GM18870 (cell line): Measurements from ENCODE around the gene CENPX.

Experiments
- ATAC-seq: cut with Tn5 transposase; IDR thresholded peaks from one replicate; pipeline ENCODE4 v1.9.1; 2021; ENCODE audit warnings: moderate library complexity; ENCODE audit not compliant: unreplicated experiment

Gene CENPX

DNA sequence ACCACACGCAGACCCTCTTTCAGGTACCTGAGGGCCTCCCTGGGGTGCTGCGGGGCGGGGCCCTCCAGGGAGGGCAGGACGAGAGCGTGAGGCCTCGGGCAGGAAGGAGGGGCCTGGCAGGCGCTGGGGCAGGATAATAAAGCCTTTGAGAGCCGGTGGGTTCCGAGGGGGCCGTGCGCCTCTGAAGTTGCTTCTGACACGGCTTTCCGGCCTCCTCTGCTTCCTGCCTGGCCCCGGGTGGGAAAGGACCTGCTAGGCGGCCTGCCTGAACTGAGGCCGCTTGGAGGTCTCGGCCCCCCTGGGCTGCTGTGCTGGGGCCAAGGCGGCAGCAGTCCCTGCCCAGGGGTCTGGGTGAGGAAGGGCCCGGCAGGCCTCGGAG is 10.4 kb downstream of the CENPX start:
- ATAC-seq = no peak

DNA sequence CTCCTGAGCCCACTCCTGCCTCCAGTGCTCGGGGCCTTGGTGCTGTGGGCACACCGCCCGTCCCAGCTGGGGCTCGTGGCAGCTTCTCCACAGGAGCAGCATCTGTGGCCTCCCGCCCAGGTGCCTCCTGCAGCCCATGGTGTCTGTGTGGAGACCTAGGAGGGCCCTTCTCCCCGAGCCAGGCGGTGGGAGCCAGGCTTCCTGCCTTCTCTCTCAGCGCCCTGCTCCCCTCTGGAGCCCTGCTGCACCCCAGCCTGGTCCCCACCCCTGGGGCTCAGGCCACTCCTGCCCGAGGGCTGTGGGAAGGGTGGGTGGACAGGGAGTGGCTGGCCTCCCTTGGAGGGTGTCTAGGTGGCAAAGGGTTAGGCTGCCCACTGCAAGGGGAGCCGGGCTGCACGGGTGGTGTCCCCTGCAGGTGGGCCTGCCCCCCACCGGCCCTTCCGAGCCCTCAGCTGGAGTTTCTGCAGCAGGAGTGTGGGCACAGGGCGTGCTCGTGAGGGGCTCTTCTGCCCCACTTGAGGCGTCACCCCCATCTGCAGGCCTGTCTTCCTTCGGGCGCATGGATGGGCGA is 11.0 kb downstream of the CENPX start:
- no peak for ATAC-seq

DNA sequence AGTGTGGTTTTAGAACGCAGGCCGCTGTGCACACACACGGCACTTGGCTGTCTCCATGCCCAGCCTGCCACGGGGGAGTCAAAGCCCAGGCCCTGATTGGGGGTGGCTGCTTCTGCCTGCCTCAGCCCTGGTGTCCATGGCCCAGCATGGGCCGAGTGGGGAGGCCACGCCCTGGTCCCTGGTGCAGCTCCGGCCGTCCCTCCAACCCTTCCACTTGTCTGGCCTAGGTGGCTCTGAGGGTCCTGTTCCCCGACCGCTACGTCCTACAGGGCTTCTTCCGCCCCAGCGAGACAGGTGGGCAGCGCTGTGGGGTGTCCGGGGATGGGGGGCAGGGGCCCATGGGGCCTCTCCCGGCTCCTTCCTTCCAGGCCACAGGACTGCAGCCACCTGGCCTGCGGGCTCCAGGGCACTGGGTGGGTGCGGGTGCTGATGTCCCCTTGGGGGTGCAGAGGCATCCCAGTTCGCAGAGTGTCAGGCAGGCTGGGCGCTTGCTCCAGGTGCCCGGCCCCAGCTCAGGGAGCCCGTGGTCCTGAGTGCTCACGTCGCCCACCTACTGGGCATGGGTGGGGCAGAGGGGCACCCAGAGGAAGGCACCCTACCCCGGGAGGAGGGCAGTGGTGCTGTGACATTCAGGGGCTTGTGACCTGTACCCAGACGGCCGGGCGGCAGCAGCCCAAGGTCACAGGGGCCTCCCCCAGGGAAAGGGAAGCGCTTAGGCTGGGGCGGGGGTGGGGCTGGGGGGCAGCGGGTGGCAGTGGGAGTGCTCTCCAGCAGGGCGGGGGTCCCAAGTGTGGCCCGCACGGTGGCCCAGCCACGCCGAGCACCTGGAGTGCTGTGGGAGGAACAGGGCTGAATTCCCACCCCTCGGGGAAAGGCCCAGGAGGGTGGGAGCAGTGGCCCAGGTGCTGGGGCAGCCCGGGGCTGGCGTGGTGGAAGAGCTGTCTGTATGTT is 11.8 kb downstream of the CENPX start:
- ATAC-seq = no peak

DNA sequence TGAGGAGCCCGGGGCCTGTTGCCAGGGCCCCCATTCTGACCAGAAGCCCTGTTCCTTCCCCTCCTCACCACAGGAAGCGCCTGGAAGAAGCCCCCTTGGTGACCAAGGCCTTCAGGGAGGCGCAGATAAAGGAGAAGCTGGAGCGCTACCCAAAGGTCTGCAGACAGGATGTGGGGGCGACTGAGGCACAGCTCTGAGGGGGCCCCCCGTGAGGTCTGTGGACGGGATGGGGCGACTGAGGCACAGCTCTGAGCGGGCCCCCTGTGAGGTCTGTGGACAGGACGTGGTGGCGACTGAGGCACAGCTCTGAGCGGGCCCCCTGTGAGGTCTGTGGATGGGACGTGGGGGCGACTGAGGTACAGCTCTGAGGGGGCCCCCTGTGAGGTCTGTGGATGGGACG is 13.3 kb downstream of the CENPX start:
- ATAC-seq = no peak

DNA sequence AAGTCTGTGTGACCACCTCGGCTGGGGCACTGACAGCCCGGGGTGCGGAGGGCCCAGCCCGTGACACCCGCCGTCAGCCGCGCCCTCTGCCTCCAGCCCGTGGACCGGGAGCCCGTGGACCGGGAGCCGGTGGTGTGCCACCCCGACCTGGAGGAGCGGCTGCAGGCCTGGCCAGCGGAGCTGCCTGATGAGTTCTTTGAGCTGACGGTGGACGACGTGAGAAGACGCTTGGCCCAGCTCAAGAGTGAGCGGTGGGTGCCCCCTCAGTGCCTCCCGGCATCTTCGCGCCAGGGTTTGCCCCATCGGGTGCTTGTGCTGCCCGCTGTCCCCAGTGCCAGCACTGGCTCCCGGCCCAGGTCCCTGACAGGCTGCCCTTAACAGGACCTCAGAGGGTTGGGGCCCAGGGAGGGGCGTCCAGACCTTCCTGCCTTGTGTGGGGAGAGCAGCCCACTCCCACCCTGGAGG is 13.7 kb downstream of the CENPX start:
- no peak for ATAC-seq

DNA sequence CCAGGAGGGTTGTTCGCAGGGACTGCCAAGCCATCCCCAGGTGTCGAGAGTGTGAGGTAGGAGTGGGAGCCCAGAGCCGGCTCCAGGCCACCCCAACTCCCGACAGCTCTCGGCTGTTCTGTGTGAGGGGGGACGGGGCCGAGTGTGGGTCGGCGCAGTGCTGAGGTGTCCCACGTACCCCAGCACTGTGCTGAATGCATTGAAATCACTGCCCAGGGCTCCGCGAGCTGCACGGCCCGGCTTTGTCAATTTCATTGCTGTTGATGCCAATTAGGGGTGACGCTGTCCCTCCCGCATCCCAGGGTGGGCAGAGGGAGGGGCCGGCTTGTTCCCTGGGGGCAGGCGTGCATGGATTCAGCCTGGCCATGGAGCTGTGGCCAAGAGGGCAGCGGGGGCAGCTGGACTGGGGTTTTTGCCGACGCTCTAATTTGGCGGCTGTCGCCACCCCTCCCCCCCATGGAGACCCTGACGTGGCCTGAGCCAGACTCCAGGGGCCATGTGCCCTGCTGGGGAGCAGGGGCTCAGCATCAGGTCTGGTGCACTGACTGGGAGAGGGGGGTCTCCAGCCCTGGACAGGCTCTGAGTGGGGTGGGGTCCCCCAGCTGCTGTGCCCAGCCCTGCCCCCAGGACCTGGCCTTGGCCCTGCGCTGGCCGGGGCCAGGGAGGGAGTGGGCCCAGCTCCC is 14.3 kb downstream of the CENPX start:
- ATAC-seq = no peak

DNA sequence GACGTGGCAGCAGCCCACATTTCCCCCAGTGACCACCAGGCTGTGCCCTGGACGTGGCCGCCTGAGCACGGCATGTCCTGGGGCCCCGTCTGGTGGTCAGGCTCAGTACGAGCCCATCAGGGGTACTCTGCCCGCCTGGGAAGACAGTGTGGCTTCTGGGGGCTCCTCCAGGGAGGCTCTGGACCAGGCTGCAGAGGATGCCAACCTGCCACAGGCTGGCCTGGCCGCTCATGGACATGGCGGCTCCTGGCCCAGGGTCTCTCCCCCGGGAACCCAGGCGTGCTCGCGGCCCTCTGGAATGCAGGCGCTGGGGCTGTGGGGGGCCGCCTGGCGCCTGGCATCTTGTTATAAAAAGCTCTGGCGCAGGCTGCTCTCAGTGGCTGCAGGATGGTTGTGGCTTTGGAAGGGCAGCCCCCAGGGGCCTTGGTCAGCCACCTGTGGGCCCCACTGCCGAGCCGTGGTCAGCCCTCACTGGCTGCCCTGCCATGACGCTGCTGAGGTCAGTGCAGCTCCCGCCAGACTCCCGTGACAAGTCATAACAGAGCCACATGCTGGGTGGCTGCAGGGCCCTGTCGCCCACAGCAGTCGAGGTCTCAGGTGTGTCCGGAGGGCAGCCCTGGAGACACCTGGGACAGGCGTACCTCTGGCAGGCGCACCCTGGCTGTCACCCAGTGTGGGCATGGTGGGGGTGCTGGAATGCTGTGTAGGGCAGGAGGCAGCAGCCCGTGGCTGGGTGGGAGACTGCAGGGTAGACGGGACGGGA is 15.0 kb downstream of the CENPX start:
- ATAC-seq = no peak

DNA sequence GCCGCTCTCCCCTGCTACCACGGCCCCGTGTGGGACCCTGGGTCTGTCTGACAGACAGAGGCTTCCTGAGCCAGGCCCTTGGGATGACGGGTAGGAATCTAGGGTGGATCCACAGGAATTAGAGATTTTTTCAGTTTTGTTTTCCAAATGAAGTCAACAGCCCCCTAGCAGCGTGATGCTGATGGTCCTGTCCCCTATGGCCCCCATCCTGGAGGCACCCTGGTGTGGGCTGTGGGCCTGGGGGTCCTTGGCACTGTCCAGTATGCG is 15.5 kb downstream of the CENPX start:
- no peak for ATAC-seq

DNA sequence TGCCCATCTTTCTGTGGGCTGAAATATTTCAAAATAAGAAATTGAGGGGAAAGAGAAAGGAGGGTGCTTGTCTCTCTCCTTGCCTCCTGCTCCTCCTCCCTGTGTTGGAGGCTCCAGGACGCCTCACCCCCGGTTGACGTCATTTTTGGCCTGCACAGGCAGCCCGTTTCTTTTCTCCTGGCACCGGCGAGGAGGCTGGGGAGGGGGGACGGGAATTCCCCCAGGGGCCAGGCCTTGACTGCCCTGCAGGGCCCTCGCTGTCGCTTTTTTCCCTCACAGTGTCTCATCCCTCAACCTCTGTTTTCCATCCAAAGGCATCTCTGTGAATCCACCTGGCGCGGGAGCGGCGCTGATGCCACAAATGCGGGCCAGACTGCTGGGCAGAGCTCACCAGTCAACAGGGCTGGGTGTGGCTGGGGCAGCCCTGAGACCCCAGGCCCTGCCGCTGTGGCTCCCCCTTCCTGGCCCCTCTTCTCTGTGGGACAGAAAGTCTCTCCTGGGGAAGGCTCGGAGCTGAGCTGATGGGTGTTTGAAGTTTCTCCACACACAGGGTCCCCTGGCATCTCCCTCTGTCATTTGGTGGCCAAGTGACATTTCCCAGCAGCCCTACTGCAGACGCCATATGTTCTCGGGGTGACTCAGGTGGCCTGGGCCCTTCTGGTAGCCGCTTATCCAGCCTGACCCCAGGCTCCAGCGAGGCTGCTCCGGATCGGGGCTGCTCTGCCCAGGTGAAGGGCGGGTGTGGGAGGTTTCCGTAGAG is 16.0 kb downstream of the CENPX start:
- no peak for ATAC-seq

DNA sequence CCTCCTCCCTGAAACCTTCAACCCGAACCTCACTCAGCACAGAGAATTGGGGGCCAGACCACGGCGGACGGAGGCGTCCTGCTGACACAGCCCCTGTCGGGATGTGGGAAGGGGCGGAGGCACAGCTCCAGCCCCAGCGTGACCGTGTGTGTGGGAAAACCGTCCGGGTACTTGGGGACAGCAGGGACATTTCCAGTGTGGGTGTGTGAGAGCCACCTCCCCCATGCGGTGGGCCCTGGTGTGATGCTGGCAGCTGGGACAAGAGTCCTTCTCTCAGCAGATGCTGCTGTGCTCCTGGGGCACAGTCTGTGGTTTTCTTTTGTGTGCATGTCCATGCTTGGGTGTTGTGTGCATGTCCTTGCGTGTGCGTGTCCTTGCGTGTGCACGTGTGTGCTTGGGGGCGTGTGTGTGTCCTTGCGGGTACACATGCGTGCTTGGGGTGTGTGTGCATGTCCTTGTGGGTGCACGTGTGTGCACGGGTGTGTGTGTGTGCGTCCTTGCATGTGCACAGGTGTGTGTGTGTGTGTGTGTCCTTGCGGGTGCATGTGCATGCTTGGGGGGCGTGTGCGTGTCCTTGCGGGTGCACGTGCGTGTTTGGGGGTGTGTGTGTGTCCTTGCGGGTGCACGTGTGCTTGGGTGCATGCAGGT is 16.9 kb downstream of the CENPX start:
- ATAC-seq = no peak

DNA sequence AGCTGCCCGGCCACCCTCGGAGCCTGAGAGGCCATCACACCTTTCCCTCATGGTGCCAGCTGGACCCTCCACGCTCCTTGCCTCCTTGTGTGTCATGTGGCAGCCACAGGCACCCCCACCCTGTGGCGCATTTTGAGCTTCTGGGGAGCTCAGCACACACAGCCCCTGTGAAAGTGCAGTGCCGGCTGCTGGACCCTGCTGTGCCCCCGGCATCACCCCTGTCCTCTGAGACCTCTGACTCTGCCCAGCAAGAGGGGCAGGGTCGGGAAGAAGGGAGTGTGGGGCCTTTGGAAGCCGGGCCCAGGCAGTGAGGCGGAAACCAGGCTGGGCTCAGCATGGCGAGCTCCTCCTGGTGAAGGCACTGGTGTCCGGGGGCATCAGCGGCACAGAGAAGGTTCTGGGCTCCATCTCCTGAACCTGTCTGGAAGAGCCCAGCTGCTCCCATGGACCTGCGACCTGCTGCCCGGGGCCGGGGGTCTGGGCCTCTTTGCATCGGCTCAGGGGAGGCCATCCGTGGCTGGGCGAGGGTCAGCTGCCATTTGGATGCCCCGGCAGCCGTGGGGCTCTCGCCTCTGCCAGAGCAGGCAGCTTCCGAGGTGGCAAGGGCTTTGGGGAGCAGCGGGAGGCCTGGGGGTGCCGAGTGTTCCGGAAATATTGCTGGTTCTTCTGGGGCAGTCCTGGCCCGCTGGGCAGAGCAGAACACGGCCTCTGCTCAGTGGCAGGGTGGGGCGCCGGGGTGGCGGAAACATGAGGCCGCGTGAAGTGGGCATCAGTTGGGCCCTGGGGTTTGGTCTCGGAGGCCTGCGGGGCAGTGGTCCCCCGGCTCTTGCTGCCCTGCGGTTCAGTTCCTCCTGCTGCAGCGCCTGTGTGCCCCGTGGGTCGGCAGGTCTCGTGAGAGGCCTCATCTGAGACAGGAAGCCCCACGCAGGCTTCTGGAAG is 17.9 kb downstream of the CENPX start:
- ATAC-seq = no peak

DNA sequence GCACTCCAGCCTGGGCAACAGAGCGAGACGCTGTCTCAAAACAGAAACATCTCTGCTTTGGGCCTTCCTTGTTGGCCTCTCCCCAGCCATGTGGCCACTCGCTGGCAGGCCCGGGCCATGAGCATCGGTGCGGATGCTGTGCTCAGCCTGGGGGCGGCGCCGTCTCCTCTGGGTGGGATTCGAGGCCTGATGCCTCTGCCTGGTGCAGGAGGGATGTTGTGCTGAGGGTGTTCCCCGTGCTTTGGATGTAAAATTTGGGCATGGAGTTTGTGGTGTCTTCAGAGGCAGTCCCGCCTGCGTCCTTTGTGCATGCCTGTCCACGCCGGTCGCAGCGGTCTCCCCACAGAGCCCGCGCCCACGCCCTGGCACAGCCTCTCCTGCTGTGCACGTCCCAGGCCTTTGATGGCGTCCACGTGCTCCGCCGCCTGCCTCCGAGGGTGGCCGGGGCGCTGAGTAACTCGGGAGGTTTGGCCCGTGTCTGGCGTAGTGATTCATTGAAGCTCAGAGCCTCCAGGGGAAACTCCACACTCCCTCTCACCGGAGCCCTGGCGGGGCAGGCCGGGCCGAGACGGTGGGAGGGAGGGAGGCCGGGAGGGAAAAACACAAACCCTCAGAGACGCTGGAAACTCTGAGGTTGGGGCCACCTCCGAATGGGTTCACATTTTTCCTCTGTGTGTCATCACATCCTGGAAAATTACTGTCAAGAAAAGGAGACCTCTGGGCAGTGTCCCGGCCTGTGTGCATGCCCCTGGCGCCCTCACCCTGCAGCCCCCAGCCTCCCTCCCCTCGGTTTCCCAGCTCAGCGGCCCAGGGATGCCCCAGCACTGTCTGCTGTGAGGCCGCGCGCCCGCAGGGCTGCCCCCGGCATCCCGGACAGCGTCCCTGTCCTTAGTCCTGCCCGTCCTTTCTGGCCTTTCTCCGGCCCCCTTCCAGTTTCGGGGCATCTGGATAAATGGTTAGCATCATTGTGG is 19.0 kb downstream of the CENPX start:
- no peak for ATAC-seq

DNA sequence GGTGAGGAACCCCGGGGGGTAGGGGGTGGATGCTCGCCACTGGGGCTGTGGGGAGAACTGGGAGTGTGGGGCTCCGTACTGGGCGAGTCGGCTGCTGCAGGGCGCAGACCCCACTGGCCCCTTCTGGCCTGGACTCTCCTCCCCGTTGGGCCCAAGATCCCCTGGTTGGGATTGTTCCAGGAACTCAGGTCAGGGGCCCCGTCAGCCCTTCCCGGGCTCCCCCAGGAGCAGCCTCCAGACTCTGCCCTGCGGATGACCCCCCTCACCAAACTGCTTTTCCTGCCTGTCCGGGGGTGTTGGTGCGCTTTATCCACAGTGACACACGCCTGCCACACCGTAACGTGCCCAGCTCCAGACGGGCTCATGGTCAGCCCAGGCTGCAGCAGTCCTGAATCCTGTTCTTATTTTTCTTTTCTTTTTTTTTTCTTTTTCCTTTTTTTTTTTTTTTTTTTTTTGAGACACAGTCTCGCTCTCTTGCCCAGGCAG is 21.1 kb downstream of the CENPX start:
- no peak for ATAC-seq

DNA sequence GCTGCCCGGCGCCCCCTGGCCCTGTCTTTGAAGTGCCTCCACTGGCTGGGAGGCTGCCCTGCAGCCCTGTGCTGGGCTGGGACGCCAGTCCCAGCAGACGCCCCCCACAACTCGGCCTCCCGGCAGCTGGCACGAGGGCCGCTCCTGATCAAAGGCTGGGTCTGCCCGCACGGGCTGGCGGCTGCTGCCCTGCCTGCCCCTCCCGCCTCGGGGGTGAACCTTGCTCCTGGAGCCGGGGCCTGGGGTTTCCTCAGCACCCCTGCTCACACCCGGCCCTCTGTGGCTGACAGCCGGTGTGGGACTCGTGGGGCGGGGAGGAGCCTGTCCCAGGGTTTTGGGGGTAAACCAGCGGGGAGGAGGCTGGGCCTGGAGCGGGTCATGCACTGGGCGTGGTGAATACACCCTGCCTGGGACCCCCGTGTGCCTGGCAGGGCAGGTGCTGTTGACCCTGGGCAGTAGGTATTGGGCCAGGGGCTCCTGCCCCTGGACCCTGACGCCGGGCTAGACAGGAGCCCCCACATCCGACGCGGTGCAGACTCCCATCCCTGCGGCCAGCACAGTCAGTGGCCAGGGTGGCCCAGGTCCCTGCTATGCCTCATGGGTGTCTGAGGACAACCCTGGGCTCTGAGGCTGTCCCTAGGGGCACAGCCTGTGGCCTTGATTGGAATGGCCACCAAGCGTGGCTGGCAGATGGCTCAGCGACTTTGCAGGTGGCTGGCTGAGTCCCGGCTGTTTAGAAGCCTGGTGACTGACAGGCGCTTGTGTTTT is 21.7 kb downstream of the CENPX start:
- no peak for ATAC-seq

DNA sequence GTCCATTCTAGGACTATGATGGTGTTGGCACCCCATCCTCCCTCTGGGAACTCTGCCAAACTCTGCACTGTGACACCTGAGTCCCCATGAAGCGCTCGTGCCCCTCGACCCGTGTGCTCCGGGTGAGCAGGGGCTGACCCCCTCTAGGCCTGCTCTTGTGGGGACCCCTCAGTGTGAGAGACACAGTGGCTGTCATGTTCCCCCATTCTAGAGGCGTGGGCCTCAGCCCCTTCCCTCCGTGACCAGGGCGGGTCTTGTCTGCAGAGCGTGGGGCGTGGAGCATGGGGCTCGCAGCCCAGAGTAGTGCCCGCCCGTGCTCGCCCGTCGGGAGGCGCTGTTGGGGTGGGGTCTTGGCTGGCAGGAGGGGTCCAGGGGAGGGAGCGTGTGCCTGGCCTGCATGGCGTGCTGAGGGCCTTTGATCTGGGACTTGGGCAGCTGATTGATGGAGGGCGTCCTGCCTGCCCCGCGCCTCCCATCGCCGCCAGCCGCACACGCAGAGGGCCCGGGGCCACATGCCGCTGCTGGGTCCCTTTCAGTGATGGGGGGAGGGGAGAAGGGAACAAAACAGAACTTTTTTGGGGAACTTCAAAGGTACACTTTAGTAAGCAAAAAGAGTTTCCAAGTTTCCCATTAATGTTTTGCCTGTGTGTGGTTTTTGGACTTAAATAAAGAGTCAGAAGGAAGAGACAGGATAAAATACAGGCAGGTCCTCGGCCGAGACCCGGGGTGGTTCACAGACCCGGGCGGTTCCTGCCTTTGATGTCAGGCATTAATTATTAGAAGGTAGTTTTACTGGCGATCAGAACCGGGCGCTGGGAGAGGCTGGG is 22.5 kb downstream of the CENPX start:
- no peak for ATAC-seq

DNA sequence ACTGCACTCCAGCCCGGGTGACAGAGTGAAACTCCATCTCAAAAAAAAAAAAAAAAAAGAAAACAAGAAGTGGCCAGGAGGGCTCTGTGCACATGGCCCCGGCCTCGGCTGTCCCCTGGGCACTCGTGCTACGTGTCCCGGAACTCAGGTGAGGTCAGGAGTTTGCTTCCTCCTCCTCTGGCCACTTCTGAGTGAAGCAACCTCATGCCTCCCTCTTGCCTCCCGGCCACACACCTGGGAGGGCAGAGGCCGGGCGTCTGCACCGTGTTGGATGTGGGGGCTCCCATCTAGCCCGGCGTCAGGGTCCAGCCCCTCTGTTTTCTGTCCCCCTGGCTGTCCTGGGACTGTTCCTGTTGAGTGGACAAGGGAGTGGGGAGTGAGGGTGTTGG is 23.1 kb downstream of the CENPX start:
- ATAC-seq = no peak
